Fibroblast of lung (primary cell): ENCODE results near the gene DNAH5. TPM values are rescaled to one million over a fixed set of nuclear protein-coding genes. Genes with fewer than 3 reads are reported as not detected.

Source experiments
- DNase-seq, 2 donors: peaks; one replicate each; pipeline versions ENCODE4 v3.0.0 to v3.0.0-alpha.2; 2010; ENCODE audit warnings: low read depth in 2 of 2
- H2AFZ ChIP-seq: 2 replicates; pipeline ENCODE4 v1.5.1; 2012; ENCODE audit warnings: low read length, control low read depth, inconsistent platforms
- H3K27ac ChIP-seq: 2 replicates; pipeline ENCODE4 v1.5.1; 2011; ENCODE audit warnings: low read length, control low read depth; ENCODE audit not compliant: insufficient read depth
- H3K27me3 ChIP-seq: 2 replicates; pipeline ENCODE4 v1.5.1; 2011; ENCODE audit warnings: mild to moderate bottlenecking, low read length; ENCODE audit not compliant: control insufficient read depth, insufficient read depth
- H3K36me3 ChIP-seq: 2 replicates; pipeline ENCODE4 v1.5.1; 2011; ENCODE audit warnings: low read length; ENCODE audit not compliant: control insufficient read depth, insufficient read depth
- H3K4me1 ChIP-seq: 2 replicates; pipeline ENCODE4 v1.5.1; 2011; ENCODE audit warnings: low read length; ENCODE audit not compliant: control insufficient read depth, insufficient read depth; ENCODE audit errors: extremely low read depth
- H3K4me2 ChIP-seq: 2 replicates; pipeline ENCODE4 v1.5.1; 2011; ENCODE audit warnings: low read length, control low read depth; ENCODE audit not compliant: insufficient read depth; ENCODE audit errors: extremely low read depth
- H3K4me3 ChIP-seq, 4 experiments: fragments of 200-600 bp in 1 of 4; sonication (generic) in 1 of 4; replicated peaks in 1 of 4; 2 replicates each; pipeline ENCODE4 v1.5.1; 2011 to 2016; ENCODE audit warnings: low read length in 4 of 4, low read depth in 3 of 4, mild to moderate bottlenecking in 3 of 4, control low read depth in 2 of 4, inconsistent platforms in 1 of 4, mixed read lengths in 1 of 4; ENCODE audit not compliant: insufficient read depth in 1 of 4; ENCODE audit errors: control extremely low read depth in 1 of 4
- H3K79me2 ChIP-seq: 2 replicates; pipeline ENCODE4 v1.5.1; 2012; ENCODE audit warnings: mild to moderate bottlenecking, low read length, inconsistent platforms; ENCODE audit not compliant: control insufficient read depth, insufficient read depth
- H3K9ac ChIP-seq: 2 replicates; pipeline ENCODE4 v1.5.1; 2011; ENCODE audit warnings: mild to moderate bottlenecking, low read length, control low read depth; ENCODE audit not compliant: insufficient read depth
- H3K9me3 ChIP-seq: 2 replicates; pipeline ENCODE4 v1.5.1; 2012; ENCODE audit warnings: low read depth, low read length; ENCODE audit not compliant: control insufficient read depth, insufficient read depth
- H4K20me1 ChIP-seq: 2 replicates; pipeline ENCODE4 v1.5.1; 2011; ENCODE audit warnings: low read length; ENCODE audit not compliant: control insufficient read depth, insufficient read depth; ENCODE audit errors: extremely low read depth
- EZH2 ChIP-seq: IDR thresholded peaks from 2 replicates; pipeline ENCODE4 v1.5.1; 2012; ENCODE audit warnings: low read length, control low read depth, mild to moderate bottlenecking; ENCODE audit errors: missing control alignments
- polyA plus RNA-seq, 2 donors: library from polyadenylated mRNA; depleted of rRNA in 1 of 2; stranded (reverse) in 1 of 2; unstranded in 1 of 2; fragments of >200 nt; gene quantifications; 2 replicates each; pipeline ENCODE4 v1.2.1, GENCODE V29; 2011 to 2012; ENCODE audit warnings: missing spikeins in 1 of 2
- total RNA-seq: library from RNA; depleted of rRNA; stranded (reverse); fragments of >200 nt; gene quantifications from 2 replicates; pipeline ENCODE4 v1.2.1, GENCODE V29; 2014
- TF ChIP-seq, protein P1 (sequence below), 2 donors: IDR thresholded peaks in 1 of 2; conservative IDR thresholded peaks in 1 of 2; 1 replicate in 1 of 2; 2 replicates in 1 of 2; pipeline ENCODE4 v1.5.1; 2011 to 2012; ENCODE audit warnings: low read length in 2 of 2, control low read depth in 1 of 2, inconsistent platforms in 1 of 2, low read depth in 1 of 2, mild to moderate bottlenecking in 1 of 2

The DNAH5 gene
- total and polyA plus RNA-seq, 2 donors (not counting 1 experiment from before 2014, with no cell fraction given), result 2.1 to 3.1 TPM

DNA sequence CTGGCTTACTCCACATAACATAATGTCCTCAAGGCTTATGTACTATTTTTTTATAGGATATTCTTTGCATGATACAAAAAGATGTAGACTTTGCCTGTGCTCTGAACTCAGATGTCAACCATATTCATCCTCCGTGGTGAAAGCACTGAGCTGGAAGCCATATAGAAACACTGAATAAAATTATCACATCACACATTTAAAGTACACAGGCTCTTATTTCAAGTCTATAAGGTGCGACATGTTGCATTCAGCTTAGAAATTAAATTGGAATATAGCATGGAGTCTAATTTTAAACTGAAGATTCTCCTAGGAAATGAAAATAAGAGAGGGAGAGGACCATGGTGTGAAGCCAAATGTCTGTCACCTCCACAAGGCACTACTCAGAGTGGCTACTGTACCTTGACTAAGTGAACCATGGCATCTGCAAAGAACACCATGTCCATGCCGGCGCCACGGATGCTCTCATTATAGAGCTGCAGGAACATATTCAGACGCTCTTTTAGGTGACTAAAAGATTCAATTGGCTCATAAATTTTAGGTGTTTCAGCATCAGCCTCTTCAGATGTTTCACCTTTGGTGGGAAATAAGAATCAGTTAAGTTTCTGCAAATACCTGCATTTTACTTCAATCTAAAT is 158.6 kb downstream of the DNAH5 start:
- H3K4me1 ChIP-seq, result no peaks in the 10 kb centered on the region
- DNase-seq, result no peak
- H3K4me3 ChIP-seq, result no peak overlapping the region
- H3K79me2 ChIP-seq, result no peaks in the 10 kb centered on the region
- no peak overlapping the region for H3K27ac ChIP-seq
- H4K20me1 ChIP-seq, result no peaks in the 10 kb centered on the region
- no peaks in the 10 kb centered on the region for H3K36me3 ChIP-seq
- no peaks in the 10 kb centered on the region for H3K9me3 ChIP-seq
- no peak for TF ChIP-seq EZH2
- TF ChIP-seq, protein P1, sequence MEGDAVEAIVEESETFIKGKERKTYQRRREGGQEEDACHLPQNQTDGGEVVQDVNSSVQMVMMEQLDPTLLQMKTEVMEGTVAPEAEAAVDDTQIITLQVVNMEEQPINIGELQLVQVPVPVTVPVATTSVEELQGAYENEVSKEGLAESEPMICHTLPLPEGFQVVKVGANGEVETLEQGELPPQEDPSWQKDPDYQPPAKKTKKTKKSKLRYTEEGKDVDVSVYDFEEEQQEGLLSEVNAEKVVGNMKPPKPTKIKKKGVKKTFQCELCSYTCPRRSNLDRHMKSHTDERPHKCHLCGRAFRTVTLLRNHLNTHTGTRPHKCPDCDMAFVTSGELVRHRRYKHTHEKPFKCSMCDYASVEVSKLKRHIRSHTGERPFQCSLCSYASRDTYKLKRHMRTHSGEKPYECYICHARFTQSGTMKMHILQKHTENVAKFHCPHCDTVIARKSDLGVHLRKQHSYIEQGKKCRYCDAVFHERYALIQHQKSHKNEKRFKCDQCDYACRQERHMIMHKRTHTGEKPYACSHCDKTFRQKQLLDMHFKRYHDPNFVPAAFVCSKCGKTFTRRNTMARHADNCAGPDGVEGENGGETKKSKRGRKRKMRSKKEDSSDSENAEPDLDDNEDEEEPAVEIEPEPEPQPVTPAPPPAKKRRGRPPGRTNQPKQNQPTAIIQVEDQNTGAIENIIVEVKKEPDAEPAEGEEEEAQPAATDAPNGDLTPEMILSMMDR (conservative IDR thresholded peaks at IDR 0.05 in 1 of 2, IDR thresholded peaks at IDR 0.05 in 1 of 2; ENCODE audit: low read depth in 1 of 2, low read length in 2 of 2), result no peak
- no peak overlapping the region for H2AFZ ChIP-seq
- H3K9ac ChIP-seq, result no peak overlapping the region
- H3K27me3 ChIP-seq, result no peaks in the 10 kb centered on the region
- no peak overlapping the region for H3K4me2 ChIP-seq

DNA sequence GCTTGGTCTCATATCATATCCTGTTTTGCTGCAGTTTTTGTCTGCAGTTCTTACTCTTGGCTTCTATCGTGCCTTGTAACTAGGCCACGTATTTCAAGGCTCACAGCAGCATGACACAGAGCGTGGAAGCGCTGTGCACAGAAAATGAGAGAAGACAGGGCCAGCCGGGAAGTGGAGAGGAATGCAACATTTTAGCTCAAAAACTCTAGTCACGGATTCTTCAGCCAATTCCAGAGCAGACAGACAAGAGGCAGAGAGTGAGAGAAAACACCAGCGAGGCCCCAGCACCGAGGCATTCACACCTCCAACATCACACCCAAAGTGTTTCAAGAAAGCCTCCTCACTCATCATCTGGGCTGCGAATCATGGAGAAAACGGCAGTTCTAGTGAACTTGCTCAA is 160.8 kb downstream of the DNAH5 start:
- no peak overlapping the region for H3K9ac ChIP-seq
- no peak overlapping the region for H2AFZ ChIP-seq
- no peaks in the 10 kb centered on the region for H3K9me3 ChIP-seq
- H3K4me2 ChIP-seq, result no peak overlapping the region
- no peaks in the 10 kb centered on the region for H4K20me1 ChIP-seq
- H3K79me2 ChIP-seq, result no peaks in the 10 kb centered on the region
- no peaks in the 10 kb centered on the region for H3K27me3 ChIP-seq
- TF ChIP-seq EZH2, result no peak
- TF ChIP-seq, protein P1 (conservative IDR thresholded peaks at IDR 0.05 in 1 of 2, IDR thresholded peaks at IDR 0.05 in 1 of 2; ENCODE audit: low read depth in 1 of 2, low read length in 2 of 2), result no peak
- no peak overlapping the region for H3K27ac ChIP-seq
- H3K36me3 ChIP-seq, result no peaks in the 10 kb centered on the region
- DNase-seq, result no peak
- no peak overlapping the region for H3K4me3 ChIP-seq
- no peaks in the 10 kb centered on the region for H3K4me1 ChIP-seq

DNA sequence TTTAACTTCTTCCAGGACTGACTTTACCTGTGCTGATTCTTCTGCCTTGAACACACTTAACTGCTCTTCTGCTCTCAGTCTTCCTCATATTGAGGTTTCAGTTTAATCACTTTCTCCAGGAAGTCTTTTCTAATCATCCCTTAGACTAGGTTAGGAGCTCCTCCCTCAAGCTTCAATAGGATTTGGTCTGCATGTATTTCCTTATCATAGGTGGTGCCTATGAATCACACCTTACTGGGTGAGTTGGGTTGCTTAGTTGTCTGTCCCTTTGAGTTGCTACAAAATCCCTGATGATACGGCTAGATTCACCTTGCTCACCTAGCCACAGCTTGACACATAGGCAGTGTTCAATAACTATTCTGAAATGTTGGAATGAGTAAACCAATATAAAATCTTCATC is 164.4 kb downstream of the DNAH5 start:
- TF ChIP-seq, protein P1 (conservative IDR thresholded peaks at IDR 0.05 in 1 of 2, IDR thresholded peaks at IDR 0.05 in 1 of 2; ENCODE audit: low read depth in 1 of 2, low read length in 2 of 2), result no peak
- TF ChIP-seq EZH2, result no peak
- Histone ChIP-seq H3K27ac (no peak overlapping the region), H3K9me3 (no peaks in the 10 kb centered on the region), H3K36me3 (no peaks in the 10 kb centered on the region), H3K4me2 (no peak overlapping the region), H3K27me3 (no peaks in the 10 kb centered on the region), H3K9ac (no peak overlapping the region), H3K4me3 (no peak overlapping the region), H3K79me2 (no peaks in the 10 kb centered on the region), H2AFZ (no peak overlapping the region), H3K4me1 (no peaks in the 10 kb centered on the region), H4K20me1 (no peaks in the 10 kb centered on the region)
- no peak for DNase-seq
